Ishikawa (cell line): Measurements from ENCODE around the gene KRT80.
A peak's percentile ranks its signal among the peaks of the same experiment; 100 is the strongest.

Source experiments
- CEBPB ChIP-seq: IDR thresholded peaks from 2 replicates; pipeline ENCODE4 v1.6.1; 2012
- CREB1 ChIP-seq: IDR thresholded peaks from 2 replicates; pipeline ENCODE4 v1.6.1; 2012; ENCODE audit warnings: low read depth
- EGR1 ChIP-seq: IDR thresholded peaks from 2 replicates; pipeline ENCODE4 v1.6.1; 2012
- EP300 ChIP-seq: IDR thresholded peaks from 2 replicates; pipeline ENCODE4 v1.6.1; 2012; ENCODE audit warnings: borderline replicate concordance
- FOXM1 ChIP-seq: IDR thresholded peaks from 2 replicates; pipeline ENCODE4 v1.6.1; 2012; ENCODE audit warnings: low read depth, borderline replicate concordance
- NFIC ChIP-seq: IDR thresholded peaks from 2 replicates; pipeline ENCODE4 v1.6.1; 2012
- RAD21 ChIP-seq: IDR thresholded peaks from 2 replicates; pipeline ENCODE4 v1.6.1; 2012; ENCODE audit warnings: low read depth
- REST ChIP-seq: IDR thresholded peaks from 2 replicates; pipeline ENCODE4 v1.6.1; 2012; ENCODE audit warnings: low read depth, mild to moderate bottlenecking
- TAF1 ChIP-seq: IDR thresholded peaks from 2 replicates; pipeline ENCODE4 v1.6.1; 2012; ENCODE audit warnings: low read depth, mild to moderate bottlenecking
- TCF12 ChIP-seq: IDR thresholded peaks from 2 replicates; pipeline ENCODE4 v1.6.1; 2012; ENCODE audit warnings: low read depth
- TEAD4 ChIP-seq: IDR thresholded peaks from 2 replicates; pipeline ENCODE4 v1.6.1; 2012
- YY1 ChIP-seq: IDR thresholded peaks from 2 replicates; pipeline ENCODE4 v1.6.1; 2012; ENCODE audit warnings: low read depth
- ZBTB7A ChIP-seq: IDR thresholded peaks from 2 replicates; pipeline ENCODE4 v1.6.1; 2012; ENCODE audit warnings: low read depth
- TF ChIP-seq, protein P1 (sequence below): IDR thresholded peaks from 2 replicates; pipeline ENCODE4 v1.6.1; 2012
- TF ChIP-seq, protein P2 (sequence below): IDR thresholded peaks from 2 replicates; pipeline ENCODE4 v1.6.1; 2012

Gene KRT80

DNA sequence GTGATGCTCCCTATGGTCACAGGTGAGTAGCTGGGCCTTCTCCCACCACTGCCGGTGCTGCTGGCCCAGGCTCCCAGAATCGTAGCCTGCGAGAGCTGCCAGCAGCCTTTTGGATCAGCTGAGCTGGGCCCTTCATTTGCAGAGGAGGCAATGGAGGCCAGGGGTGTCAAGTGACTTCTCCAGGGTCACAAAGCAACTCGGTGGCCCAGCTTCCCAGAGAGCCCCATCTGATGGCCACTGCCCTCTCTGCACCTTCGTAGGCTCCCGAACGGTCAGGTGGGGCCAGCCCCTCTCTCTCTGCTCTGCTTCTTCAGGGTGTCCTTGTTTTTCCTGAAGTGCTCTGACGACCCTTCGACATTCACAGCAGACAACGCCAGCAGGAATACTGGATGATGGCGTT is 4.6 kb downstream of the KRT80 start:
- TF ChIP-seq REST (no peak), ZBTB7A (no peak), NFIC (no peak), CEBPB (no peak), EGR1 (no peak), CREB1 (no peak)
- TF ChIP-seq, protein P1, sequence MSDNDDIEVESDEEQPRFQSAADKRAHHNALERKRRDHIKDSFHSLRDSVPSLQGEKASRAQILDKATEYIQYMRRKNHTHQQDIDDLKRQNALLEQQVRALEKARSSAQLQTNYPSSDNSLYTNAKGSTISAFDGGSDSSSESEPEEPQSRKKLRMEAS, result no peak

- TF ChIP-seq, protein P1, result no peak
- TF ChIP-seq TEAD4, result 0 out of 2 replicates have a peak, but pooled peaks have one; percentile 26
- TF ChIP-seq NFIC, result no peak
- no peak for TF ChIP-seq TAF1
- TF ChIP-seq CREB1, result no peak
- 0 out of 2 replicates have a peak, but pooled peaks have one; percentile 44 for TF ChIP-seq TCF12
- no peak for TF ChIP-seq FOXM1
- TF ChIP-seq YY1, result no peak
- TF ChIP-seq EP300, result no peak
- no peak for TF ChIP-seq EGR1
Observed at GRCh38 chr12:52186118-52186840, 5.5 kb downstream of the KRT80 start.

GRCh38 chr12:52185400-52185967 is 6.3 kb downstream of the KRT80 start:
- no peak for TF ChIP-seq TEAD4
- no peak for TF ChIP-seq TAF1
- TF ChIP-seq, protein P1, result no peak
- TF ChIP-seq EGR1, result no peak
- no peak for TF ChIP-seq ZBTB7A
- no peak for TF ChIP-seq YY1
- TF ChIP-seq TCF12, result no peak
- no peak for TF ChIP-seq CEBPB
- TF ChIP-seq RAD21, result no peak
- TF ChIP-seq CREB1, result no peak

DNA sequence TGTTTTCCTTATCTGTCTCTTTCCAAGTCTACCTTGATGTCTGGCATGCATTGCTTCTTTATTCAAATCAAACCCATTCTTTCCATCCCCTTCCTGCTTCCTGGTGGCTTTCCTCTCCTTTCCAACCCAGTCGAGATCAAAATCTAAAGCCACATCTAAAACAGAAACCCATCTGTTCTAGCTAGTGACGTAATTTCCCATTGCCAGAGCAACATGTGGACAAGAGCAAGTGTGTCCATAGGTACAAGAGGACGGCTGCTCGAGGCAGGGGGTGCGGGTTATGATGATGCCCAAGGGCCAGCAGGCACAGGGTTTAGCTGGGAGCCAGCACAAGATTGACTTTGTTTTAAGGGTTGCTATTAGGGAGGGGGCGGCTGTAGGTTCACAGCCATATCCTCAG is 7.0 kb downstream of the KRT80 start:
- TF ChIP-seq TEAD4, result no peak
- no peak for TF ChIP-seq FOXM1
- TF ChIP-seq, protein P1, result no peak
- no peak for TF ChIP-seq TCF12
- no peak for TF ChIP-seq RAD21
- TF ChIP-seq CREB1, result no peak
- TF ChIP-seq NFIC, result no peak
- no peak for TF ChIP-seq YY1
- TF ChIP-seq ZBTB7A, result no peak
- no peak for TF ChIP-seq REST
- no peak for TF ChIP-seq CEBPB

- TF ChIP-seq CREB1 (no peak), REST (no peak), ZBTB7A (no peak), FOXM1 (no peak), RAD21 (no peak), YY1 (no peak), NFIC (no peak), TAF1 (no peak), EP300 (no peak), TEAD4 (no peak), CEBPB (no peak), EGR1 (no peak), TCF12 (no peak)
- TF ChIP-seq, protein P1, result no peak
- TF ChIP-seq, protein P2, sequence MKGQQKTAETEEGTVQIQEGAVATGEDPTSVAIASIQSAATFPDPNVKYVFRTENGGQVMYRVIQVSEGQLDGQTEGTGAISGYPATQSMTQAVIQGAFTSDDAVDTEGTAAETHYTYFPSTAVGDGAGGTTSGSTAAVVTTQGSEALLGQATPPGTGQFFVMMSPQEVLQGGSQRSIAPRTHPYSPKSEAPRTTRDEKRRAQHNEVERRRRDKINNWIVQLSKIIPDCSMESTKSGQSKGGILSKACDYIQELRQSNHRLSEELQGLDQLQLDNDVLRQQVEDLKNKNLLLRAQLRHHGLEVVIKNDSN, result no peak
Observed at GRCh38 chr12:52183971-52184370, 7.8 kb downstream of the KRT80 start.
